Psoas muscle (tissue), 8 donors: Measurements from ENCODE around the gene PARP2. TPM values are rescaled to one million over a fixed set of nuclear protein-coding genes. Genes with fewer than 3 reads are reported as not detected.
A peak's percentile ranks its signal among the peaks of the same experiment; 100 is the strongest.

ENCODE experiments used
- ATAC-seq, 4 donors: fragments of 200-7000 bp; cut with Tn5 transposase; one replicate each; pipeline ENCODE4 v1.9.1; 2020; ENCODE audit warnings: moderate library complexity in 3 of 4, mild to moderate bottlenecking in 2 of 4
- DNase-seq, 2 donors: peaks; one replicate each; pipeline ENCODE4 v3.0.0-alpha.2; 2020
- H3K27ac ChIP-seq: fragments of 200-600 bp; one replicate; pipeline ENCODE4 v1.8.0; 2022
- H3K27me3 ChIP-seq, 3 donors: fragments of 200-600 bp in 1 of 3; one replicate each; pipeline versions ENCODE4 v1.6.1 to v1.8.0; 2013 to 2022; ENCODE audit warnings: low read length in 2 of 3, mild to moderate bottlenecking in 2 of 3, moderate library complexity in 1 of 3; ENCODE audit not compliant: insufficient read depth in 3 of 3
- H3K36me3 ChIP-seq, 2 donors: fragments of 200-600 bp in 1 of 2; one replicate each; pipeline versions ENCODE4 v1.6.1 to v1.8.0; 2013 to 2022; ENCODE audit warnings: low read depth in 1 of 2, mild to moderate bottlenecking in 1 of 2, moderate library complexity in 1 of 2; ENCODE audit not compliant: insufficient read depth in 1 of 2
- H3K4me1 ChIP-seq: fragments of 200-600 bp; one replicate; pipeline ENCODE4 v1.8.0; 2022
- H3K4me3 ChIP-seq: fragments of 200-600 bp; one replicate; pipeline ENCODE4 v1.8.0; 2022; ENCODE audit warnings: mild to moderate bottlenecking
- H3K9me3 ChIP-seq: fragments of 200-600 bp; one replicate; pipeline ENCODE4 v1.8.0; 2022
- CTCF ChIP-seq: fragments of 200-600 bp; IDR thresholded peaks from one replicate; pipeline ENCODE4 v1.8.0; 2022; ENCODE audit warnings: antibody characterized with exemption
- WGBS, 3 donors: extraction: QIAGEN DNeasy Blood & Tissue Kit; methylation state at CpG; one replicate each; pipeline versions ENCODE4 v1.1.6 to v1.1.7; 2013; 5-methylcytosine and 5-hydroxymethylcytosine counted together
- intact Hi-C, 2 donors: fragments of 100-400 bp; cut with DNase I; formaldehyde crosslinking; loops; one replicate each; pipeline versions ENCODE4 v1.11.0 to v1.14.2; 2022
- long read RNA-seq, 2 donors: library from polyadenylated mRNA; unstranded; transcript quantifications; one replicate each; pipeline ENCODE4 v2.0.0, GENCODE V29; 2021
- polyA plus RNA-seq, 3 donors: library from polyadenylated mRNA; stranded (reverse); fragments of 200-250 nt; gene quantifications; one replicate each; pipeline ENCODE4 v1.2.3, GENCODE V29; 2013
- total RNA-seq, 4 donors: library from RNA; stranded (reverse); fragmentation: NEBNext Ultra II Directional in 2 of 4; extraction: Animal tissue kit (Norgen Biotek cat#: 25700) in 2 of 4; gene quantifications; one replicate each; pipeline versions ENCODE4 v1.2.1 to v1.2.4, GENCODE V29; 2021 to 2023
- donor health status: healthy with polysubstance abuse.
- donor health status: DM: no; HTN: no; CAD: no; lungs with moderate emphysema.
- donor health status: Bipolar disorder and iron deficiency.
- donor health status: healthy.
- donor health status: DM: yes; HTN: yes; CAD: no.
- donor health status: DM: no; HTN: no; CAD: no.
- donor health status: DM: no; HTN: no; CAD: no.
- donor health status: DM: yes; HTN: yes; CAD: no.

Gene PARP2
- 10 to 100 TPM; 10.2 to 17.4 (median 14.7) TPM for total RNA-seq
- 10 to 100 TPM; 14.5 to 30.1 (median 18.2) TPM for polyA plus RNA-seq
- long read RNA-seq, donor 1, partial matches to known transcripts = 0 of 5 reads
- long read RNA-seq, donor 1, other reads (novel, unspliced or antisense) = 0 of 5 reads
- long read RNA-seq, donor 2, partial matches to known transcripts = 3 of 15 reads
- long read RNA-seq, donor 2, other reads (novel, unspliced or antisense) = 4 of 15 reads

DNA sequence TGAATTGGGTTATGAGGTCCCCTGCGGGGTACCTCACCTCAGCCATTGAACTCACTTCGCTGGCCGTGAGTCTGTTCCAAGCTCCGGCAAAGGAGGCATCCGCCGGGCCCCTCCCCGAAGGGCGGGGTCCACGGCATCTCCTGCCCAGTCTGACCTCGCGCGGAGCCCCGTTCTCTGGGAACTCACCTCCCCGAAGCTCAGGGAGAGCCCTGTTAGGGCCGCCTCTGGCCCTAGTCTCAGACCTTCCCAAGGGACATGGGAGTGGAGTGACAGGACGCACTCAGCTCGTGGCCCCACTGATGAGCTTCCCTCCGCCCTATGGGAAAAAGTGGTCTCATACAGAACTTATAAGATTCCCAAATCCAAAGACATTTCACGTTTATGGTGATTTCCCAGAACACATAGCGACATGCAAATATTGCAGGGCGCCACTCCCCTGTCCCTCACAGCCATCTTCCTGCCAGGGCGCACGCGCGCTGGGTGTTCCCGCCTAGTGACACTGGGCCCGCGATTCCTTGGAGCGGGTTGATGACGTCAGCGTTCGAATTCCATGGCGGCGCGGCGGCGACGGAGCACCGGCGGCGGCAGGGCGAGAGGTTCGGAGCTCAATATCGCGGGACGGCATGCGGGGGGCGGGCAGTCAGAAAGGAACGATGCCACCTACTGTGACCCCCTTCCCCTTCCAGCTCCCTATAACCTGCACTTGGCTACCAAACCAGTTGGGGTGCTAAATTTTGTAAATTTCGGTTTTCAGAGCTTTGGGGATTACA, at the start of gene PARP2:
Gene PARP2 (plus strand): TSS at position 544 of the 770 bp plus-strand sequence. CDS start 7 bp downstream, at position 551.
- DNase-seq (peak; percentile 97 to 99), ATAC-seq (peak; percentile 96 to 97 (median 97))
- H3K27me3 ChIP-seq = no peaks in the 10 kb centered on the region
- intact Hi-C loops = loop anchor here (2.0 to 5.0 kb wide), 2 partner anchors 112 to 119 kb away; partner anchors contain the start of genes APEX1 (in 1 of the 2), OSGEP (in 1 of the 2) and PIP4P1 (in 1 of the 2)
- peak within 1 kb of the TSS; percentile 93 for H3K27ac ChIP-seq
- peak; percentile 8 for TF ChIP-seq CTCF
- WGBS, 3 donors = 0% methylated on average over 50 of the region's 50 CpGs
- H3K4me3 ChIP-seq = peak within 1 kb of the TSS; percentile 90
- peaks cover 2 to 34% of the 10 kb centered on the region in 2 donors for H3K36me3 ChIP-seq
- H3K4me1 ChIP-seq = peaks cover 4% of the 10 kb centered on the region
- no peaks in the 10 kb centered on the region for H3K9me3 ChIP-seq

DNA sequence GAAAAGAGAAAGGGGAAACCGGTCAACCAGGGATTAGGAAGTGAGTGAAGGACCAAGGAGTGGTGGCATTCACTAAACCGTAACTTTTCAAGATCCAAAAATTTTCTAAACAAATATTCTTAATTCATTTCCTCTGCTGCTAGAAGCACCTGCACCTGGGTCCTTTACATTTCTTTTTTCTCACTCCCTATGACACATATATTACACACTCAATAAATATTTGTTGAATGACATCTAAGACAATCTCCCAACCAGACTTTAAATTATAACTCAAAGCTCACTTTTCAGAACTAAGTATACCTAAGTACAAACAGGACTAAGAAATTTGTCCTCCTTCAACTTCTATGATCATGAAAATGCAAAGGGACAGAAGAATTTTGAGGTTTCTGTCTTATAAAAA, 48.8 kb upstream of the PARP2 start:
- TF ChIP-seq CTCF = no peak
- H3K4me3 ChIP-seq = no peak overlapping the region
- WGBS, 3 donors = 91 to 95% (median 92%) methylated on average over 2 of the region's 2 CpGs
- ATAC-seq (no peak), DNase-seq (no peak)
- H3K27me3 ChIP-seq = no peaks in the 10 kb centered on the region
- peaks cover 6 to 100% of the 10 kb centered on the region in 2 donors for H3K36me3 ChIP-seq
- H3K9me3 ChIP-seq = no peaks in the 10 kb centered on the region
- intact Hi-C loops = no loop called here
- no peak overlapping the region for H3K27ac ChIP-seq
- H3K4me1 ChIP-seq = no peaks in the 10 kb centered on the region

DNA sequence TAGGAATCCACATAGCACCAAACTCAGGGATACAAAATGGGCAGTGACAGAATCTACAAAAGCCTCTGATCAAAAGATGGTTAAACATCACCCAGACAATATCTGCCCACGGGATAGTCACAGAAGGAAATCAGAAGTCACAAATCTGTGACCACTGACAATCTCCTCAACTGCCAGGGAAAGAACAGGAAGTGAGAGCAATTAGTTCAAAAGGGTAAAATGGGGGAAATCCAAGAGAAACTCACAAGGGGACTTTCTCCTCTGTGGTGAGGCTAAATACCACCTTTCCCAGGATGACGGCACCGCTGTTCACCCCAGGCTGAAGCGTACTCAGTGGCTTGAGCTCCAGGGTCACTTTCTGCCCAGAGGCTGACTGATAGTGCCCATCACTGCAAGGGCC, 48.4 kb upstream of the PARP2 start:
- Histone ChIP-seq H3K36me3 (peaks cover 6 to 100% of the 10 kb centered on the region in 2 donors), H3K4me3 (no peak overlapping the region), H3K27me3 (no peaks in the 10 kb centered on the region), H3K27ac (no peak overlapping the region), H3K9me3 (no peaks in the 10 kb centered on the region), H3K4me1 (no peaks in the 10 kb centered on the region)
- DNase-seq (no peak), ATAC-seq (no peak)
- 81 to 87% (median 84%) methylated on average over 4 of the region's 4 CpGs for WGBS, 3 donors
- no peak for TF ChIP-seq CTCF
- intact Hi-C loops = no loop called here

DNA sequence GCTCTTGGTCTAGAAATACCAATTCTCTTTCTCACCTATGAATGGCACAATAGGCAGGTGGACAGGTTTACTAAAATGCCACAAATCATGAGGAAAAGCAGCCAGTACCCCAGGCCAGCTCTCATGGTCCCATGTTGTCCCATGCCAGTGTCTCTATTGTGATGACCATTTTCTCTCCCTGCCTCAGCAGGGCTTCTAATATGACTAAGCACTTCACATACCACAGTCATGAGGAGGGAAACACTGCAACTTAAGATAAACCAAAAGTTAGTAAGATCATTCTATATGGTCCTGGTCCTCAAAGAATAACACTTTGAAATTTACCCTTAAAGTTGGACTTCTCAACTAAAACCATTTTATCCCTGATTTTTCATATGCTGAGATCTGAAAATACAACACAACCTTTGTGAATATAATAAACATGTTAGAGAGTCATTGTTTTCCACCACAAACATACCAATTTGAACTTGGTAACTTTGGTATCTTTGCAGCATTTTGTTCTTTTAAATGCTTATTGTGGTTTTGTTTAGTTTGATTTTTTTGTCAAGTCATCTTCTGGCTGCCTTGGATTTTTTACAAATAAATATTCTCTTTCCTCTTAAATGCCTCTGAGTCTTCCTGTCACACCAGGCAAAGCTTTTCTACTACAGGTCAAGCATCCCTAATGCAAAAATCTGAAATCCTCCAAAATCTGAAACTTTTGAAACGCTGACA, 41.2 kb upstream of the PARP2 start:
- Histone ChIP-seq H3K9me3 (no peaks in the 10 kb centered on the region), H3K4me1 (peaks cover 7% of the 10 kb centered on the region), H3K27ac (no peak overlapping the region), H3K27me3 (no peaks in the 10 kb centered on the region), H3K4me3 (no peak overlapping the region), H3K36me3 (peaks cover 3 to 47% of the 10 kb centered on the region in 2 donors)
- ATAC-seq (no peak), DNase-seq (no peak)
- intact Hi-C loops = no loop called here
- 68 to 87% (median 87%) methylated on average over 1 of the region's 1 CpG for WGBS, 3 donors
- TF ChIP-seq CTCF = no peak
